ENCODE measurements around the gene CIAO1.

GRCh38 chr2:96301865-96302264 is 35.8 kb downstream of the CIAO1 start:
- TF ChIP-seq, protein P1, sequence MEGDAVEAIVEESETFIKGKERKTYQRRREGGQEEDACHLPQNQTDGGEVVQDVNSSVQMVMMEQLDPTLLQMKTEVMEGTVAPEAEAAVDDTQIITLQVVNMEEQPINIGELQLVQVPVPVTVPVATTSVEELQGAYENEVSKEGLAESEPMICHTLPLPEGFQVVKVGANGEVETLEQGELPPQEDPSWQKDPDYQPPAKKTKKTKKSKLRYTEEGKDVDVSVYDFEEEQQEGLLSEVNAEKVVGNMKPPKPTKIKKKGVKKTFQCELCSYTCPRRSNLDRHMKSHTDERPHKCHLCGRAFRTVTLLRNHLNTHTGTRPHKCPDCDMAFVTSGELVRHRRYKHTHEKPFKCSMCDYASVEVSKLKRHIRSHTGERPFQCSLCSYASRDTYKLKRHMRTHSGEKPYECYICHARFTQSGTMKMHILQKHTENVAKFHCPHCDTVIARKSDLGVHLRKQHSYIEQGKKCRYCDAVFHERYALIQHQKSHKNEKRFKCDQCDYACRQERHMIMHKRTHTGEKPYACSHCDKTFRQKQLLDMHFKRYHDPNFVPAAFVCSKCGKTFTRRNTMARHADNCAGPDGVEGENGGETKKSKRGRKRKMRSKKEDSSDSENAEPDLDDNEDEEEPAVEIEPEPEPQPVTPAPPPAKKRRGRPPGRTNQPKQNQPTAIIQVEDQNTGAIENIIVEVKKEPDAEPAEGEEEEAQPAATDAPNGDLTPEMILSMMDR (IDR thresholded peaks at IDR 0.05): no peak
- TF ChIP-seq POLR2A (IDR thresholded peaks at IDR 0.05): no peak

Measured in adrenal gland (tissue), 5 donors.